IPS-15b (cell line): ENCODE results near the gene GSTT4.

Source experiments
- H3K27me3 ChIP-seq: one replicate; pipeline ENCODE4 v1.6.1; 2013; ENCODE audit warnings: low read length; ENCODE audit not compliant: control insufficient read depth, insufficient read depth
- H3K36me3 ChIP-seq: one replicate; pipeline ENCODE4 v1.6.1; 2013; ENCODE audit warnings: low read length; ENCODE audit not compliant: control insufficient read depth, insufficient read depth
- H3K4me1 ChIP-seq: one replicate; pipeline ENCODE4 v1.6.1; 2013; ENCODE audit warnings: mild to moderate bottlenecking, low read length; ENCODE audit not compliant: control insufficient read depth, insufficient read depth
- H3K4me3 ChIP-seq: one replicate; pipeline ENCODE4 v1.5.1; 2013; ENCODE audit warnings: low read depth, low read length
- H3K9ac ChIP-seq: one replicate; pipeline ENCODE4 v1.6.1; 2013; ENCODE audit warnings: low read depth, mild to moderate bottlenecking, low read length
- H3K9me3 ChIP-seq: one replicate; pipeline ENCODE4 v1.6.1; 2013; ENCODE audit warnings: mild to moderate bottlenecking, low read length; ENCODE audit not compliant: control insufficient read depth, insufficient read depth

GSTT4 gene

GRCh38 chr22:24037851-24038765, 32.9 kb upstream of the GSTT4 start:
- no peaks in the 10 kb centered on the region for H3K4me1 ChIP-seq
- no peaks in the 10 kb centered on the region for H3K27me3 ChIP-seq
- H3K36me3 ChIP-seq: peaks cover 24% of the 10 kb centered on the region
- no peak overlapping the region for H3K9ac ChIP-seq
- no peaks in the 10 kb centered on the region for H3K9me3 ChIP-seq
- no peak overlapping the region for H3K4me3 ChIP-seq

DNA sequence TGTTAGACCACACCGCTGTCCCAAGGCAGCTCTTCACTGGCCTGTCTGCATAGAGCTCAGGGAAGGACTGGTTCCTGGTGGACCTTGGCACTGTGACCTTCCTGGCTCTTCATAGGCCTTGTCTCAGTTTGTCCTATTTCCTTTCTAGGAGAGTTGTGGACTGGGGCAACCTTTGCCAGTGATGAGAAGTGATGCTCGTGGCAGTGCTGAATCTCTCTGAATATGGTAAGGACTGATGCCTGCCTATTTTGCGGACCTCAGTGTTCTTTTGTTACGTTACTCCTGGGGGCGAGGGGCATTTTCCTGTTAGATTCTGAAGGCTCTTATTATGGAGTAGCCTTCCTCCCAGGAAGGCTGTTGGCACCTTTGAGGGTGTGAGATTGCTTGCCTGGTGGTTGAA, 30.0 kb upstream of the GSTT4 start:
- H3K36me3 ChIP-seq: peaks cover 15% of the 10 kb centered on the region
- H3K4me3 ChIP-seq: no peak overlapping the region
- no peak overlapping the region for H3K9ac ChIP-seq
- no peaks in the 10 kb centered on the region for H3K9me3 ChIP-seq
- no peaks in the 10 kb centered on the region for H3K27me3 ChIP-seq
- H3K4me1 ChIP-seq: no peaks in the 10 kb centered on the region

- no peaks in the 10 kb centered on the region for H3K27me3 ChIP-seq
- no peaks in the 10 kb centered on the region for H3K4me1 ChIP-seq
- no peak overlapping the region for H3K4me3 ChIP-seq
- H3K9me3 ChIP-seq: no peaks in the 10 kb centered on the region
- H3K9ac ChIP-seq: no peak overlapping the region
- H3K36me3 ChIP-seq: peaks cover 8% of the 10 kb centered on the region
Observed at GRCh38 chr22:24033731-24034130, 28.5 kb upstream of the GSTT4 start.

GRCh38 chr22:24030186-24030702, 25.0 kb upstream of the GSTT4 start:
- Histone ChIP-seq H3K27me3 (no peaks in the 10 kb centered on the region), H3K9ac (no peak overlapping the region), H3K4me3 (no peak overlapping the region), H3K36me3 (no peaks in the 10 kb centered on the region), H3K4me1 (peaks cover 4% of the 10 kb centered on the region), H3K9me3 (no peaks in the 10 kb centered on the region)

DNA sequence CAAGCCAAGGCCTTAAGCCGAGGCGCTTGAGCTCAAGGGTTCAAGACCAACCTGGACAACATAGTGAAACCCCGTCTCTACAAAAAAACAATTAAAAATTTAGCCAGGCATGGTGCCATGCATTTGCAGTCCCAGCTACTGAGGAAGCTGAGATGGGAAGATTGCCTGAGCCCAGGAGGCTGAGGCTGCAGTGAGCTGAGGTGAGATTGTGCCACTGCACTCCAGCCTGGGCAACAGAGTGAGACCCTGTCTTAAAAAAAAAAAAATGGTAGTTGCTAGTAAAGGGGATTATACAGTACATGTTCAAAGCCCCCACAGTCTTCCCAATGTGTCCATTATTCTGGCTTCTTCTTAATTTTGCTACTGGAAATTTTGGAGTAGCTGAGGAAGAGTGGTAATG, 24.1 kb upstream of the GSTT4 start:
- no peaks in the 10 kb centered on the region for H3K36me3 ChIP-seq
- peaks cover 8% of the 10 kb centered on the region for H3K4me1 ChIP-seq
- no peaks in the 10 kb centered on the region for H3K9me3 ChIP-seq
- no peak overlapping the region for H3K9ac ChIP-seq
- no peaks in the 10 kb centered on the region for H3K27me3 ChIP-seq
- no peak overlapping the region for H3K4me3 ChIP-seq

DNA sequence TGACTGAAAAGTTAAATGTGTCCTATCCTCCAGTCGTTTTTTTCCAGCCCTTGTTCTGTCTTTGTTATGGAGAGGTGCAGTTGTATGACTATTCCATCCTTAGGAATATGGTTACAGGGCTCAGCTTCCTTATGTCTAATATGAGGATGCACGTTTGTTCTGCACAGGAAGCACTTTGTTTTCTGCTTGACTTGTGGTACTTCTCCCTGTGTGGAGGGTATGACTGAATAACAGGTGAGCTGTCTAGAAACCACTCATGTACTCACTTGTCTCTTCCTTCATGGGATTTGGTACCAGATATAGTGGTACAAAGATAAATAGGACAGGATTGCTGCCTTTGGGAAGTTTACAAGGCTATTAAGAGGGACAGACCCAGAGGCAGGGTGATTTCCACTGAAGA, 23.3 kb upstream of the GSTT4 start:
- H3K27me3 ChIP-seq: no peaks in the 10 kb centered on the region
- H3K36me3 ChIP-seq: no peaks in the 10 kb centered on the region
- H3K4me1 ChIP-seq: peaks cover 8% of the 10 kb centered on the region
- H3K9me3 ChIP-seq: no peaks in the 10 kb centered on the region
- no peak overlapping the region for H3K9ac ChIP-seq
- no peak overlapping the region for H3K4me3 ChIP-seq

DNA sequence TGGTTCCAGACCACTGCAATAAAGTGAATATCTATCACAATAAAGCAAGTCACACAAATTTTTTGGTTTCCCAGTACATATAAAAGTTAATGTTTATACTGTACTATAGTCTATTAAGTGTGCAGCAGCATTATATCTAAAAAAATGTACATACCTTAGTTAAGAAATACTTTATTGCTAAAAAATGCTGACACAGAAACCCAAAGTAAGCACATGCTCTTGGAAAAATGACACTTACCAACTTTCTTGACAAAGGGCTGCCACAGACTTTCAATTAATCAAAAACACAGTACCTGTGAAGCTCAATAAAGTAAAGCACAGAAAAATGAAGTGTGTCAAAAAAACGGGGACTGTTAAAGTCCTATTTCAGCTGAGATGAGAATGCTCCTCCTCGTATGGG, 22.7 kb upstream of the GSTT4 start:
- H3K9me3 ChIP-seq: no peaks in the 10 kb centered on the region
- H3K4me1 ChIP-seq: peaks cover 8% of the 10 kb centered on the region
- H3K36me3 ChIP-seq: no peaks in the 10 kb centered on the region
- no peak overlapping the region for H3K9ac ChIP-seq
- no peak overlapping the region for H3K4me3 ChIP-seq
- no peaks in the 10 kb centered on the region for H3K27me3 ChIP-seq

GRCh38 chr22:24027389-24027975, 22.2 kb upstream of the GSTT4 start:
- H3K9ac ChIP-seq: no peak overlapping the region
- H3K27me3 ChIP-seq: no peaks in the 10 kb centered on the region
- H3K36me3 ChIP-seq: no peaks in the 10 kb centered on the region
- no peak overlapping the region for H3K4me3 ChIP-seq
- H3K9me3 ChIP-seq: no peaks in the 10 kb centered on the region
- H3K4me1 ChIP-seq: peaks cover 8% of the 10 kb centered on the region

DNA sequence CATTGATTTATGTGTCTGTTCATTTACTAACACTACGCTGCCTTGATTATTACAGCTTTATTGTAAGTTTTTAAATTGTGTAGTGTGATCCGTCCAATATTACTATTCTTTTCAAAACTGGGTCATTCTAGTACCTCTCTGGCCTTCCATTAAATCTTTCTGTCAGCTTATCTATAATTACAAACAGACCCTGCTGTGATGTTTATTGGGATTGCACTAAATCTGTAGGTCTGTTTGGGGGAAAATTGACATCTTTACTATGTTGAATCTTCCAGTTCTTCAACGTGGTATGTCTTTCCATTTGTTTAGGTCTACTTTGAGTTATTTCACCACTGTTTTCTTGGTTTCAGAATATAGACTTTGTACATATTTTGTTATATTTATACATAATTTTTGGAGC, 21.5 kb upstream of the GSTT4 start:
- Histone ChIP-seq H3K27me3 (no peaks in the 10 kb centered on the region), H3K36me3 (no peaks in the 10 kb centered on the region)

DNA sequence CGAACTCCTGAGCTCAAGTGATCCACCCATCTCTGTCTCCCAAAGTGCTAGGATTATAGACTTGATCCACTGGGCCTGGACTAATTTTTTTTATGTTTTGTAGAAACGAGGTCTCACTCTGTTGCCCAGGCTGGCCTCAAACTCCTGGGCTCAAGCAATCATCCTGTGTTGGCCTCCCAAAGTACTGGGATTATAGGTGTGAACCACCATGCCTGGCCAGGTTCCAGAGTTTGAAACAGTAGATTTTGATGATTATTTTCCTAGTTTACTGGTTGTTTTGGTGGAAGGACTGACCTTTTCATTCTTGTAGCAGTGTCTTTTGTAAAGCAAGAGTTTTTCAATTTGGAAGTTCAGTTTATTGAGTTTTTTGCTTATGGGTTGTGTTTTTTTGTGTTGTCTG, 20.8 kb upstream of the GSTT4 start:
- peaks cover 8% of the 10 kb centered on the region for H3K4me1 ChIP-seq
- no peaks in the 10 kb centered on the region for H3K27me3 ChIP-seq
- no peaks in the 10 kb centered on the region for H3K36me3 ChIP-seq
- no peak overlapping the region for H3K4me3 ChIP-seq
- H3K9ac ChIP-seq: no peak overlapping the region
- no peaks in the 10 kb centered on the region for H3K9me3 ChIP-seq

More for the DNA sequence above, 21.5 kb upstream of the GSTT4 start:
- no peaks in the 10 kb centered on the region for H3K9me3 ChIP-seq
- no peak overlapping the region for H3K4me3 ChIP-seq
- H3K4me1 ChIP-seq: peaks cover 8% of the 10 kb centered on the region
- H3K9ac ChIP-seq: no peak overlapping the region

- Histone ChIP-seq H3K27me3 (no peaks in the 10 kb centered on the region), H3K9ac (no peak overlapping the region), H3K4me3 (no peak overlapping the region), H3K9me3 (no peaks in the 10 kb centered on the region), H3K36me3 (no peaks in the 10 kb centered on the region), H3K4me1 (peaks cover 8% of the 10 kb centered on the region)
Observed at GRCh38 chr22:24025475-24025874, 20.2 kb upstream of the GSTT4 start.

DNA sequence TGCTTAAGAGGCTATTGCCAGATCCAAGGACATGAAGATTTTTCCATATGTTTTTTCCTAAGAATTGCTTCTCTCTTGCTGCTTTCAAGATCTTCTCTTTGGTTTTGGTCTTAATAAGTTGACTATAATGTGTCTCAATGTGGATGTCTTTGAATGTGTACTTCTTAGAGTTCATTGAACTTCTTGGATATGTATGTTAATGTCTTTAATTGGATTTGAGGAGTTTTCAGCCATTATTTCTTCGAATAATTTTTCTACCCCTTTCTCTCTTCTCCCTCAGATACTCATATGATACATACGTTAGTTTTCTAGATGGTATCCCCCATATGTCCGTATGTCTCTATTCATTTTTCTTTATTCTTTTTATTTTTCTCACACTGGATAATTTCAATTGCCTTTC, 19.1 kb upstream of the GSTT4 start:
- H3K4me1 ChIP-seq: peaks cover 8% of the 10 kb centered on the region
- no peaks in the 10 kb centered on the region for H3K27me3 ChIP-seq
- H3K4me3 ChIP-seq: no peak overlapping the region
- no peaks in the 10 kb centered on the region for H3K9me3 ChIP-seq
- H3K36me3 ChIP-seq: no peaks in the 10 kb centered on the region
- H3K9ac ChIP-seq: no peak overlapping the region
